HG03045 (cell line): ENCODE measurements around the gene TECTB.

Experiments used
- ATAC-seq: cut with Tn5 transposase; IDR thresholded peaks from one replicate; pipeline ENCODE4 v1.9.1; 2021; ENCODE audit warnings: mild to moderate bottlenecking, moderate library complexity; ENCODE audit not compliant: unreplicated experiment

The TECTB gene

GRCh38 chr10:112345743-112346142, 62.5 kb downstream of the TECTB start:
- ATAC-seq: no peak

GRCh38 chr10:112346774-112347173, 63.6 kb downstream of the TECTB start:
- no peak for ATAC-seq

GRCh38 chr10:112347709-112348671, 64.8 kb downstream of the TECTB start:
- no peak for ATAC-seq

GRCh38 chr10:112348759-112349158, 65.6 kb downstream of the TECTB start:
- ATAC-seq: no peak

GRCh38 chr10:112349521-112350085, 66.4 kb downstream of the TECTB start:
- ATAC-seq: no peak

GRCh38 chr10:112351146-112351545, 67.9 kb downstream of the TECTB start:
- no peak for ATAC-seq

GRCh38 chr10:112352044-112352443, 68.8 kb downstream of the TECTB start:
- no peak for ATAC-seq

- no peak for ATAC-seq
Observed at GRCh38 chr10:112353046-112353445, 69.8 kb downstream of the TECTB start.
